Measurements from ENCODE around the gene PAM.

DNA sequence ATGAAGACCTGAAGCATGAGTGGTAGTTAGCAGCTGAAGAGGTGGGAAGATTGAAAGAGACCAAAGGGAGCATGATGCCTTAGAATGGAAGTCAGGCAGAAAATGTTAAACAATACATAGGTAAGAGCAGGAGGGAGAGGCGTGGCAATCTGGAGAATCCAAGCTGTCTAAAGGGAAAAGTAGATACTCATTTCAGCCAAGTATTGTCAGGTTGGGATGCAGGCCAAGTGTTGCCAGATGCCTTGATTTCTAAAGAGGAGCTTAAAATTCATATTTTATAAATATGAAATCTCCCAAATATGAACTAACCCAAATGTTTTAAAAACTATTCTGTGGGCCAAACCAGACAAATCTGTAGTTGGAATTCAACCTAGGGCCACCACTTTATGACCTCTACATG lies 4.2 kb downstream of the PAM start:
- TF ChIP-seq GATA2 (IDR thresholded peaks at IDR 0.05; ENCODE audit: low read depth, low read length), result no peak
- TF ChIP-seq GATA3 (IDR thresholded peaks at IDR 0.05; ENCODE audit: low read depth, low read length), result no peak
